Measurements from ENCODE around the gene FAM13A.

The FAM13A gene

DNA sequence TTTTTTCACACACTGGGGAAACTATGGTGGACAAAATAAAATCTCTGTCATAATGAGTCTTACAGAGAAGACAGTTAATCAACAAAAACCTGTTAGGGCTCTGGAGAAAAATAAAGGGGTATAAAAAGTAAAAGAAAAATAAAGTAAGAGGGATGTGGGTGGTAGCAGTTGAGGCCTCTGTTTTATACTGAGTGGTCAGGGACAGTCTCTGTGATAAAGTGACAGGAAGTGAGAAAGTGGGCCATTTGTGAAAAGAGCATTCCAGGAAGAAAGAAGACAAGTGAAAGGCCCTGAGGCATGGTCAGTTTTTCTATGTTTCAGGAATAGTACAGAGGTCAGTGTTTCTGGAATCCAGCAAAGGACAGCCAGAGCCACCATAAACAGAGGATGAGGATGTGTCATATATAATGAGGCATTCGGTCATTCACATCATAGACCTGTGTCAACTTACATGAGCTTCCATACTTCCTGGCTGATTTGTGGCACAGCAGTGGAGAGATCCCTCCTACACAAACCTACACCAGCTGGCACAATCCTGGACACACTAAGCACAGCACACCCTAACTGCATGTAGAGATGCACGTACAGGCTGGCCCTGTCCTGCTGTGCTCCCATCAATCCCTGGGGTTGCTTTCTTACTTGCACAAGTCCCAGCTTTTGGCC lies 295.0 kb downstream of the FAM13A start:
- DNase-seq = no peak

DNA sequence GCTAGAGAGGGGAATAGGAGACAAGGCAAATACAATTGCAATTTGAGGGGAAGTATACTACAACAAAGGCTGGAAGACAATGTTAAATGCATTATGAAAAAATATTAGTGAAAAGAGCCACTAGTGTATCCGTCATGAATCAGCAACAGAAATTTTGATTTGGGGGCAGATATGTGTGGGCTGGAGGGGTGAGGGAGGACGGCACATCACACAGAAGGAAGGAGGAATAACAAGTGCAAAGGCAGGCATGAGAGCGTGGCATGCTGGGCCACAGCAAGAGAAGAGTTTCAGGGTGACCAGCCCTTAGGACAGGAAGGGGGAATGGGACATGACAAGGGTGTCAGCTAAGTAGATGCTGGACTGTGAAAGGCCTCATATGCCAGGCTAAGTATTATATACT lies 295.6 kb downstream of the FAM13A start:
- no peak for DNase-seq

DNA sequence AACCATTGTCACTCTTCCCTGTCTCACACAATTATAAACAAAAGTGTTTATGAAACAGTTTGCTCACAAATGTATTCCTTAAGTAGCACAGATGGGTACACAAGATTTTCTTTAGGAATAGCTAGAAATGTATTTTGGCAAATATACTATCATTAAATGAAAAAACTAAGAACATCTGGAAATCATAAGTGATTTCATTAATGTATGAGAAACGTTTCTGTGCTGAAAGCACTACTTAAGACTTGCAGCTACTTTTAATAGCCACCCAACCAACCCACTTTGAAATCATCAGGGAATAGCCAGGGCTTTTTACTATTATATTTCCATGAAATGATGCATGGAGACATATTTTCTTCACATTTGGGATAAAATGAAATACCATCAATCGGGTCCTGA lies 297.1 kb downstream of the FAM13A start:
- no peak for DNase-seq

DNA sequence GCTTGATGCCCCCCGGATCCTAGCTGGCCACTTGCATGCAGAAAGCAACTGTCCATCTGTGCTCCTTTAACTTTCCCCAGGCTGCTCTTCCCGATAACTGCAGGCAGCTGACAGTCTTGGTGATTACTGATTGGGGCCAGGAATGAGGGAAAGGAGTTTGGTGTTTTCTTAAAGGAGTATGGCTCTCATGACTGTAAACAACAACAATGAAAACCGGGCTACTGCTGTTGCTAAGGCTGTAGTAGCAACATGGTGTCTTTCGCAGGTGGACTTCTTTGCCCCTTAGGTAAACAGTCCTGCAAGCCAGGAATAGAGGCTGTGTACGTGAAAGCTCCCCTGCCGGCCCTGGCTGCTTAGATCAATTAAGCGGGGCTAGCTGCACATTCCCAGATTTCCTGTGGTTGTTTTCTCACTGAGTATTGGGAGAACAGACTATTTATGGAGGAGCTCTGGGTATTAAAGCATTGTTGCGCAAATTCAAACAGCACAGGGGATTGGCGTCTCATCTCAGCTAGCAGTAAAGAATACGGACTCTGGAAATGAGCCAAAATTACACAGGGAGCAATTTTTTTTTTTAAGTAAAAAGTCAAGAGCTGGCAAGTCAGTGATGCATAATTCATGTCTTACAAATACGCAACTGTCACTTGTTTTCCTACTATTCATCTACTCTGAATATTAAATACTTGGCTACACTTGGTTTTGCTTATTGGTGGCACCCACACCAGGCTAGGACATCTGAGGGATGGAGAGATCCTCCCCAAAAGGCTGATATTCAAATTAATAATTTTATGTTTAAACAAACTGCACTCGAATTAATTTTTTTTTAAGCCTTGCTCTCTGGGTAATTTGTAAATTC lies 297.7 kb downstream of the FAM13A start:
- DNase-seq = no peak

DNA sequence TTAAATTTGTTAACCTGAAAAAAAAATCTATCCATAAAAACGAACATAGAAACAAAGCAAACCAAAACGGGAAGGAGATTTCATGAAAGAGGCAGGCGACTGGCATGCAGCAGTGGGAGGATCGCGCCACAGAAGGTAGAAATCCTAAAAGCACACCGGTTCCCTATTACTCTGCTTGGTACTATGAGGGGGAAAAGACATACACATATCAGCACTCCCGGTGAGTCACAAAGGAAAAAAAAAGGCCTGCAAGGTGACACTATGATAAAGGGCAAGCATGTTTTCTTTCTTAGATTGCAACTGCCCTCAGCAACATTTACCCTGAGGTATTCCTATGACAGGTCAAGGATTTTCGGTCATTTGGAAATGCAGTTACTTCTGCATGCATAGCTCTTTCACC lies 298.7 kb downstream of the FAM13A start:
- DNase-seq = no peak

DNA sequence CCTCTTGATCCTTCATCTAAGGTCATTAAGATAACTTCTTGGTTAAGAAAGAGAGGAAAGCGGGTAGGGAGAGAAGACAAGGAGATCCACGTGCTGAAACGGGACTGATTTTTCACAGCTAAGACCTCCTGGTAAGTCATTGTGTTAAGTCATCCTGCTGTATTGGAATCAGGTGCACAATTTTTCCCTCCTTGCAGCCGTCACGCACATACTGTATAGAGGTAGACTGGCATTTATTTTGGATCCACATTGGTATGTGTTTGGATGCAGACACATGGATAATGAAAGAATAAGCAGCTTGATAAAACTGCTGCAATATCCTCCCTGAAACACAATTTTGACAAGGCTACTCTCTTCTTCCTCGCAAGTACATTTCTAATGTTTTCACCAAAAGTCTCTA lies 299.2 kb downstream of the FAM13A start:
- no peak for DNase-seq

DNA sequence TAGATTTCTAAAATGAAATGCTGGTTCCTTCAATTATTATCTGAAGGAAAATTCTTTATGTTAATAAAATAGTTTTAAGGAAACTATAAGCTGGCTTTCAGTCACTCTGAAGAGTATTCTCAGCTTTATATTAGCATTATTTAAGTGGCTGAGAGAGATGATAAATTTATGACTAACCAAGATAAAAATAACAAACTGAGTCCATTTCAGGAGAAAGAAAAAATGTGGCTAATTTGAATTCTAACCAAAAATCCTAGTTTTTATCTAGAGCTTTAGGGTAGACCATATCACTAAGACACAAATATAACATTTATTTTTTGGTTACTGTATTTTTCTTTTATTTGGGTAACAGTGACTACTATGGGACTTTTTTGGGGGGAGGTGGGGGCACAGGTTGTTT lies 299.9 kb downstream of the FAM13A start:
- DNase-seq = no peak

DNA sequence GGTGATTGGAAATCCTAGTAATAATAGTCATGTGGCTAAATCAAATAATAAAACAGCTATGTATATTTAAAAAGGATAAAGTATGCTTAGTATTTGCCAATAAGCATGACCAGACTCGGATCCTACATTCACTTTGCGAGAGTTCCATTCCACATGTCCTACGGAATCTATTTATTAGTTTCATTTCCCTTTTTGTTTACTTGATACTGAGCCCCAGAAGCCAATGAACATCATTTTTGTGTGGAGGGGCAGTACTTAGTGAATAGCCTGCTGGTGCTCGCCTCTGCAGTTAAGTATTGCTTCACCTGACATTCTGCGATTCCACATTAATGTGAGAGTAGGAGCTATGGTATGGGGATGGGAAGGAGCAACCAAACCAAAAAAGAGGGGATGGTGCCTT lies 300.8 kb downstream of the FAM13A start:
- no peak for DNase-seq

DNA sequence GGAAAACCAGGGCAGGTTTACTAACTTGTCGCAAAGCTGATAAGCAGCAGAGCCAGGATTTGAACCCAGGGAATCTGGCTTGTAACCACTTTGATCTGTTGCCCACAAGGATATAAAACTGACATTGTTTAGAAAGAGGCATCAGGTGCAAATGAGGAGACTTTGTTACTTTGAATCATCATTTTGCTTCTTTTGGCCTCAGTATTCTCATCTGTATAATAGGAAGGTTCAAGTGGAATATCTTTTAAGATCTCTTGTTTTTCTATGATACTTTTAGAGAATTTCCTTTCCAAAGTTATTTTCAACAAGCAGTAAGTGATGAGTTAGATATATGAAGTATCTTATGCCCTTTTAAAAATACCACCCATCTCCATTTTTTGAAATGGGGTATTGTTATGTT lies 301.5 kb downstream of the FAM13A start:
- DNase-seq = no peak

DNA sequence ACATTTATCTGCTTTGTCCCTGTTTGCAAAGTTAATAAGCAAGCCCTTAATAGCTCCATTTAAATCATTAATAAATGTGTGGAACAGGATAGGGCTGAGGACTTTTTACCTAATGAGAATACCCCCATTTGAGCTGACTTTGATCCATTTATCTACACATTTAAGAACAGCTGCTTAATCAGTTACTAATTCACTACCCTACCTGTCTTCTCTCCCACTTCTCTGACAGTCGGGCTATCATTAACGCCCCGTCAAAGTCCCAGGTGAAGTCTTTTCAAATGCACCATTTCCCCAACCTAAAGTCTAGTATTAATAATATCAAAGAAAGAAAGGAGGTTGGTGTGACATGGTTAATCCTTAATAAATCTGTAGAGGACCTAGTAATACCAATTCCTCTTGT lies 302.2 kb downstream of the FAM13A start:
- no peak for DNase-seq

DNA sequence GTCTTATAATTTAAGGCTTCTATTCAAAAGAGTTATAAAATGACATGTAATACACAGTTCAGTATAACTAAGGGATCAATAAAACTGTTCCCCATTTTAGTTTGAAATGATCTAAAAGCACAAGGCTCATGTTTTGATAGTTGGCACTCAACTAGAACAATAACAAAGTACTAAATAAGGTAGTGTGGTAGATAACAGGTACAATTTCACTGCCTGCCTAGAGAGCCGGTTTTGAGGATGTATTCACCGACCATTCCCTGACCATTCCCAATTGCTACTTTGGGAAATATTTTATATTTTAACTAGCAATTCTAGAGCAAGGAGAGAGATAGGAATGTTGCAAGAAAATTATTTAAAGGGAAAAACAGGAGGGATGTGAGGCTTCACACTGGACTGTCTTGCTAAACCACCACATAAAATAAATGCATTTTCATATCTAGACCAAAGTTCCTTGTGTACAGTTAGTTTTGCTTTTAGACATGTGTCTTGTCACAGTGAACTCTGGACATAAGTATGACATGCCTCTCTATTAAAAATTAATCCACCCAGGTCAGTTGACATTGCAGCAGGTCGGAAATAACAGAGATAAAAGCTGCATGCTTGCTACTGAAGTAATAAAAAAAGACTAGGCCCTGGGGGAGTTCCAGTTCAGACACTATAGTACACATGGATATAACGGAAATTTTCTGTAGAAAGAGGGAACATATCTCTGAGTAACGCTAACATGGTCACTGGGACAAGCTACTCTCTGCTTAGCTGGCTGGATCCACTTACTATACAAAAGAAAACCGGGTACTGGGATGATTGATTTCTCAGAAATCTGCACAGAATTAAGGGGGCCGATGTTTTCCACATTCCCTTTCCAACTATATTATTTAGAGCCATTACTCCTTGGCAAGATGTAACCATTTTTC lies 303.1 kb downstream of the FAM13A start:
- DNase-seq = no peak

DNA sequence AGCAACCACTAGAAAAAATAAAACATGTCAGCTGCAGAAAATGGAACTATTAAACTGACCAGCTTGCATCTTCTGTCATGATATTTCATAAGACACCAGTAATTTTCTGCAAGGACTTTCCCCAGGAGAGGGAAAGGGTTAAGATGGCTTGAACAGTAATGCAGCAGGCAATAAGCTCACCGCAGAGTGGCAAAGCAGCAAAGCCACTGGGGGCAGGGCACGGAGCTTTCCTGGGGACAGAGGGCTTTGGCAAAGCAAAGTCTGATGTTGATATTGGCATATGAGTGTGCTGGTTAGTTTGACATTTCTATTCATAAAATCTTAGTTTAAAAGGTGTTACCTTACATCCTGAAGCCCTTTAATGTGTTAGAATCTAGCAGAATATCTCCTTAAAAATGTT lies 304.2 kb downstream of the FAM13A start:
- no peak for DNase-seq

DNA sequence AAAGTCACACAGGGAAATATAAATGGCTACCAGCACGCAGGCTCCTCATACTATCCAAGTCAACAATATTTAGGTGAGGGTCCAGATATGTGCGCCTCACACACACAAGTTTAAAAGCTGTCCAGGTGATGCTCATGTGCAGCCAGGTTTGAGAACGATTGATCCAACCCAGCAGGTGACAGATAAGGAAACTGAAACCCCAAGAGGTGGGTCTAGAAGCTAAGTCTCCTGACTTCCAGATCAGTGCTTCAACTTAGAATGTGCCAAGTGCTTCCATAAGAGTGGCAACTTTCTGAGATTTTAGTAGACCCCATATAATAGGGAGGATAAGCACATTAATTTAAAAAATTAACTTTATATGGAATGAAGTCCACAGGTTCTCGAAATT lies 304.9 kb downstream of the FAM13A start:
- DNase-seq = no peak

DNA sequence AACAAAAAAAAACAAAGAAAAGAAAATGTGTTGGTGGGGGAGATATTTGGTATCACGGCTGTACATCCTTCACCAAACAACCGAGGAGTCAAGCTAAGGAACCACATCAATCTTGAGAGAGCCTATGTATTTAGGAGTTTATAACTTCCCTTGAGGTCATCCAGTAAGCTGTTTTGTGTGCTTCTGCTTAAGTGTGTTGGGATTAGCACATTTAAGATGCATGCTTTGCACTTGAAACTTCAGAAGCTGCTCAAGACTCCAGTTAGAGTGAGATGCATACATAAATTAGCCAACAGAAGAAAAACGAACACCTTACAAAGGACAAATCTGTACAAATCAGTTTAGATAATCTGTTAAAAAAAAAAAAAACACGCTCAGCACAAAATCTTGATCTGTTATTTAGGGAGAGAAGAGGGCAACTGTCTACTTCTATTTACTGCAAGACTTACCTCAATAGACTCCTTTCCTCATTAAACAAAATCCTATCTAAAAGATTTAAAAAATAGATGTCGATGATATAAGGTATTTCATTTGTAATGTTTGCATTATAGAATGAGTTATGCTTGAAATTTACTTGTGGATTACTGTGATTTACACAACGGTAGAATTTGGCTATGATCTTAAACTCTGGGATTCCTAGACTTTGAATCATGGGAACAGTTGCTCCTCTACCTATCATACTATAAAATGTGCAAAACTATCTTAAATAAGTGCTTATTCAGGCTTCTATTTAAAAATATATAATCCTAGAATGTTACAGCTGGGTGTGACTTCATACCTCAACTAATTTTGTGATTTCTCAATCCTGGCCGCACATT lies 305.5 kb downstream of the FAM13A start:
- DNase-seq = no peak

DNA sequence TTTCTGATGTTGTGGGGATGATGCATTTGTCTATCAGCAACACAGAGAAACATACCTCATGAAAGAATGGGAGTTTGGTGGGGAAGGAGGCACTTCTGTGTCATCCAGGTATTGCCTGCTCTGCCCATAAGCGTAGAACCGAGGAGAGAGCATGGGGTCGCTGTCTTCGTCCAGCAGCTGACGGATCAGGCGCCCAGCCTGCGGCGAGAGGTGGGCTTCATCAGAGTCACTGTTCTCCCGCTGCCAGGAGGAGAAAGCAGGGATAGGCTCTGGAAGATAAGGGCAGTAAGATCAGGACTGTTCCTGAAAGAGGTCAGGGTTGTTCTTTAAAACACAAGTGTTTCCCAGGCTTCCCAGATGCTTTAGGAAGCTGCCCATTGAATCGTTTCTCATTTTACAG lies 306.6 kb downstream of the FAM13A start:
- DNase-seq = no peak

DNA sequence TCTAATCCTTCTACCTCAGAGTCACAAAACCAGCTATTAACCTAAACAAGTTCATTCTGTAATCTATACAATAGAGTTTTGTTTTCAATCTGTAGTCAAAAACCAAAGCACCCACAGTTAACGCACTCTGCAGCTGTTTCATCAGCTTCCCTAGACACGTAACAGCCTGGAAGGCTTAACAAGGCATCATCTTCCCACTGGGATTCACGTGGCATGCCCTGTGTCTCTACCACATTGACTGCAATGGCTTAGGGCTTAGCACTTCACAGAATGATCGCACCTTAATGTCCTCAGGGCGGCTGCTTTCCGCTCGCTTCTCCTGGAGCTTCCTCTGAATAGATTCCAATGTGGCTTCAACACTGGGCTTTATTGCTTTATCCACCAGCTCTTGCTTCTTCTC lies 309.6 kb downstream of the FAM13A start:
- no peak for DNase-seq

DNA sequence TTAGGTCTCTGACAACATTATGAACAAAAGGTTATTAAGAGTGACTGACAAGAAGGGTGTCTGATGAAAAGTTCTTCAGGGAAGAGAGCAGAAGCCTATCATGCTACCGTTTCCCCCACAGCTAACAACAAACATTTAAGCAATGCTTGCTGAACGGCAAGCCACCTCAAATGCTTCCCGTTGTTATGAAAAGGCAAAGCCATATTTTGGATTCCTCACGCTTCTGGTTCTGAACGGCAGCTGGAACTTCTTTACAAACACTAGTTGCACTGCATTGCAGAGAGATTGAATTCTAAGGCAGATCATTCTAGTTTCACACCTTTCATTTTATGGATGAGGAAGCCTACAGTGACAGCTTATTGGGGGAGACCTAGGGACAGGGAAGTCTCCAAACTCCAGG lies 310.8 kb downstream of the FAM13A start:
- DNase-seq = no peak

DNA sequence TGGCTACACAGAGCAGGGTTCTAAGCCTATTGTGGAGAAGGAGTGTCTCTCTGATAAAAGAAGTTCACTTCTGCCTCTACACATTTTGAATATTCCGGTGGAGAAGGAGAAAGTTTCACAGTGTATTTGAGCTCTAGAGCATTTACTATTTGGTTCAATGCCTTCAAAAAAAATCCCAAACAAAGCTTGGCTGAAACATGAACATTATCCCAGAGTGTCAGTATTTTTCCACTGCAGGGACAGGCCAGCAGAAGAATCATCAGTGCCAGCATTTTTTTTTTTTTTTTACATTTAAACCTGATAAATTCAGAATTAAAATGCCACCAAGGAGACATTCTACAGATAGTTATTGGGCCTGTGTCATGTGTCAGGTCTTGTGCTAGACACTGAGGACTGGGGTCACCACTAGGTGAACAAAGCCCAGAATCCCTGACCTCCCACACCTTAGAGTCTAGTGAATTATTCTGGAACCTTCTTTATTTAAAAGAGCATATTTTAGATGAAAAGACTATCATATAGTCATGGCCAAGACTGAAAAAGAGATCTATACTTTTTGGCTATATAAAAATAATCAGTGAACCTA lies 311.3 kb downstream of the FAM13A start:
- DNase-seq = no peak

DNA sequence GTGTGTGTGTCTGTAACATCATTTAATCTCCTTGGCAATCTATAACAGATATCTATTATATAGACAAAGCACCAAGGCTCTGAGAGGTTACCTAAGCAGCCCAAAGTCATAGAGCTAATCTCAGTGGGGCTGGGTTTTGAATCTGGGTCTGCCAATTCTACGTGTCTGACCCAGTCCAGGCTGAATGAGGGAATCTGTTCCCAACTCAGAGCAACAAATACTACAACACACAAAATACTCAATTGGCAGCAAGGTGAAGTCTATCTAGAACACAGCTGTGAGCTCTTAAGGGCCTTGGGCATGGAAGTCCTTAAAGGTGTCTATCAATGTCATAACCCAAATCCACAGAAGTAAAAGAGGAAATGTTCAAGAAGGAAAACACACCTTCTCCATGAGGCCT lies 311.8 kb downstream of the FAM13A start:
- no peak for DNase-seq

DNA sequence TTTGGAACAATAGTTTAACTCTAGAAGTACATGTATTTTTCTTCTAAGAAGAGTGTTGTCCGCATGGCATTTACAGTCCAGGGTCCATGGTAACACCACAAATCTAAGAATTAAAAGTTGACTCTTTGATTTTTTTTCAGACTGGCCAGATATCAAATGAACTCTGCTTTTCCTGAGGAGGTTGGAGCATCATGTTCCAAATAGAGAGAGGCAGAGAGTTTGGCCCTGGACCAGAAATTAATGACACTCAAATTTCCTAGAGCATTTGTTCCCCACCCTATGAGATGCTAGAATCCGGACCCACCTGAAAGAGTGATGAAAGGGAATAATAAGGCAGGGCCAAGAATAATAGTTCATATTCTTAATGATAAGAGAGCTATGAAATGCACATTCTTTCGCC lies 312.4 kb downstream of the FAM13A start:
- no peak for DNase-seq

DNA sequence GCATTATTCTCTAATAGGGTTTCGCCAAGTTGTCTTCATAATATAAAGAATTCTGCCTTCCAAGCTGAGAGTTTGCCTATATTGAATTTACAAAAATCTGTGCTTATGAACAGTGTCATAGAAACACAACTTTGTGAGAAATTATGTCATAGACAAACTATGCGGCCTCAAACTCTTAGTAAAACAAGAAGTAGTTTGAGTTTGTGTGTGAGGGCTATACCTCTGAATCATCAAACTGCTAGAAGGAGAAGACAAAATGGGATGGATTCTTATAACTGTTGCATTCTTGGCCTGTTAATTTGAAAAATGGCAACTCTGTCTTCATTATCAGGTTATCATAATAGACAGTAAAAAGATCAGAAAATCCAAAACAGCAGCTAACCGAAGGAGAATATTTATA lies 313.3 kb downstream of the FAM13A start:
- no peak for DNase-seq

DNA sequence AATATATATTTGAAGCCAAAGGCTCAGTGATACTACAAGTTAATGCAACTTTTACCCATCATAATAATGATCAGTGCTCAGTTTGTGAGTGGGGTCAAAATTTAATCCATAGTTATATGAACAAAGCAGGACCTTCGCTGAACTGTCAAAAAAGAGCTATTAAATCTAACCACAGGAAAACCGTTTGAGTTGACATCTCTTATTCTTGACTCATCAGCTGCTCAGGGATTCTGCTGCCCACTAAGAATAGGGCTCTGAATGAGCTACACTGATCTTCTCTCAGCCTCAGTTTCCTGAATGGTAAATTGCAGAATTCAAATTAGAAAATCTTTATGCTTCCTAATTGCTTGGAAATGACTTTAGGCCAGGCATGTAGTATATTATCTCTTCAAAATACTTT lies 314.4 kb downstream of the FAM13A start:
- no peak for DNase-seq
